B cell (primary cell): ENCODE results near the gene UXT. TPM values are rescaled to one million over a fixed set of nuclear protein-coding genes. Genes with fewer than 3 reads are reported as not detected.

ENCODE experiments used
- polyA plus RNA-seq: library from polyadenylated mRNA; depleted of rRNA; stranded (reverse); fragments of >200 nt; gene quantifications from 2 replicates; pipeline ENCODE4 v1.2.3, GENCODE V29; 2012
- total RNA-seq, 2 donors: library from RNA; stranded (reverse); fragments of 120-200 nt in 1 of 2; gene quantifications; 1 replicate in 1 of 2; 2 replicates in 1 of 2; pipeline versions ENCODE4 v1.2.3 to v1.2.4, GENCODE V29; 2013 to 2022

Gene UXT
- total and polyA plus RNA-seq, 2 donors (not counting 1 experiment from before 2014, with no cell fraction given): 177 to 238 TPM

Other genes with a start within 250 kb of the UXT start
- 17.4 and 18.9 TPM in 2 replicates for gene ZNF41, start 176.0 kb downstream of the UXT start, total RNA-seq
- 5.5 and 5.7 TPM in 2 replicates for gene ZNF41, start 176.0 kb downstream of the UXT start, polyA plus RNA-seq
- 103 and 127 TPM in 2 replicates for gene ARAF, start 98.0 kb downstream of the UXT start, total RNA-seq
- 97.9 and 116 TPM in 2 replicates for gene ARAF, start 98.0 kb downstream of the UXT start, polyA plus RNA-seq
- 6.9 and 8.8 TPM in 2 replicates for gene TIMP1, start 76.7 kb downstream of the UXT start, total RNA-seq
- 12.8 and 13.7 TPM in 2 replicates for gene TIMP1, start 76.7 kb downstream of the UXT start, polyA plus RNA-seq
- not detected in 2 replicates for gene SYN1, start 39.3 kb downstream of the UXT start, total RNA-seq
- gene SYN1, start 39.3 kb downstream of the UXT start, polyA plus RNA-seq: not detected in 2 replicates
- gene CFP, start 29.2 kb downstream of the UXT start, total RNA-seq: 0.59 and 2.0 TPM in 2 replicates
- 3.0 and 3.8 TPM in 2 replicates for gene CFP, start 29.2 kb downstream of the UXT start, polyA plus RNA-seq
- 20.8 and 22.7 TPM in 2 replicates for gene ELK1, start 8.6 kb downstream of the UXT start, total RNA-seq
- gene ELK1, start 8.6 kb downstream of the UXT start, polyA plus RNA-seq: 14.2 and 18.4 TPM in 2 replicates
- 15.3 and 17.7 TPM in 2 replicates for gene ZNF81, start 177.7 kb upstream of the UXT start, total RNA-seq
- gene ZNF81, start 177.7 kb upstream of the UXT start, polyA plus RNA-seq: 3.5 and 5.4 TPM in 2 replicates